GM12891 (cell line): ENCODE measurements around the gene FOXN3.
"Not testable (repeated sequence)": the region's sequence is repeated elsewhere in the genome, so short reads cannot be mapped to it uniquely, and the experiment has no call there.

Experiments used
- DNase-seq: peaks from one replicate; pipeline ENCODE4 v3.0.0; 2011; ENCODE audit warnings: low spot score; ENCODE audit not compliant: insufficient read length
- FAIRE-seq: peaks from 2 replicates; lab custom pipeline; 2011; peaks lifted over from hg19 to GRCh38; lab: Jason Lieb, UNC
- PAX5 ChIP-seq: IDR thresholded peaks from 2 replicates; pipeline ENCODE4 v1.6.1; 2011; ENCODE audit warnings: low read length, moderate library complexity, mild to moderate bottlenecking; ENCODE audit not compliant: insufficient read depth, severe bottlenecking
- POLR2A ChIP-seq: IDR thresholded peaks from 2 replicates; pipeline ENCODE4 v1.6.1; 2011; ENCODE audit warnings: low read depth, low read length, control low read depth
- POLR2AphosphoS5 ChIP-seq: IDR thresholded peaks from 2 replicates; pipeline ENCODE4 v1.6.1; 2011; ENCODE audit warnings: low read depth, low read length, control low read depth
- POU2F2 ChIP-seq: IDR thresholded peaks from 2 replicates; pipeline ENCODE4 v1.6.1; 2011; ENCODE audit warnings: low read depth, mild to moderate bottlenecking, control low read depth, low read length, moderate library complexity
- SPI1 ChIP-seq: IDR thresholded peaks from 2 replicates; pipeline ENCODE4 v1.6.1; 2011; ENCODE audit warnings: low read depth, low read length, control low read depth
- TAF1 ChIP-seq: IDR thresholded peaks from 2 replicates; pipeline ENCODE4 v1.6.1; 2011; ENCODE audit warnings: low read depth, low read length, control low read depth

Gene FOXN3

GRCh38 chr14:89202413-89203190, 214.4 kb downstream of the FOXN3 start:
- FAIRE-seq, result no peak
- no peak for DNase-seq
- no peak for TF ChIP-seq PAX5
- TF ChIP-seq POU2F2, result no peak

GRCh38 chr14:89201645-89202044, 215.4 kb downstream of the FOXN3 start:
- DNase-seq (no peak), FAIRE-seq (peak; percentile 76)

DNA sequence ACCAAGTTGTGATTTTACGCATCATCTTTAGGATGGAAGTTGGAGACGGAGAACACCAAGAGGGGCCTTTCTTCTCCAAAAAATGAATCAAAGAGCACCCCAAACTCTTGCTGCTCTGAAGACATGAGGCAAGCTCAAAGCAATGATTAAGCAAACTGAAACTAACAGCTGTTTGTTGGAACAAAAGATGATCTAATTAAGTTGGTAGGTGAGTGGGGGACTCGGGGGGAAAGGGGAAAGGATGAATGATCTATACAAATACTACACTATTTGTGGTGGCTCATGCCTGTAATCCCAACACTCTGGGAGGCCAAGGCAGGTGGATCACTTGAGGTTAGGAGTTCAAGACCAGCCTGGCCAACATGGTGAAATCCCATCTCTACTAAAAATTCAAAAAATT, 217.7 kb downstream of the FOXN3 start:
- FAIRE-seq, DNase-seq: not testable (repeated sequence)

More at GRCh38 chr14:89201645-89202044, 215.4 kb downstream of the FOXN3 start:
- TF ChIP-seq POLR2A (no peak), POLR2AphosphoS5 (no peak), POU2F2 (no peak), TAF1 (no peak), PAX5 (no peak), SPI1 (peak; percentile 56)

DNA sequence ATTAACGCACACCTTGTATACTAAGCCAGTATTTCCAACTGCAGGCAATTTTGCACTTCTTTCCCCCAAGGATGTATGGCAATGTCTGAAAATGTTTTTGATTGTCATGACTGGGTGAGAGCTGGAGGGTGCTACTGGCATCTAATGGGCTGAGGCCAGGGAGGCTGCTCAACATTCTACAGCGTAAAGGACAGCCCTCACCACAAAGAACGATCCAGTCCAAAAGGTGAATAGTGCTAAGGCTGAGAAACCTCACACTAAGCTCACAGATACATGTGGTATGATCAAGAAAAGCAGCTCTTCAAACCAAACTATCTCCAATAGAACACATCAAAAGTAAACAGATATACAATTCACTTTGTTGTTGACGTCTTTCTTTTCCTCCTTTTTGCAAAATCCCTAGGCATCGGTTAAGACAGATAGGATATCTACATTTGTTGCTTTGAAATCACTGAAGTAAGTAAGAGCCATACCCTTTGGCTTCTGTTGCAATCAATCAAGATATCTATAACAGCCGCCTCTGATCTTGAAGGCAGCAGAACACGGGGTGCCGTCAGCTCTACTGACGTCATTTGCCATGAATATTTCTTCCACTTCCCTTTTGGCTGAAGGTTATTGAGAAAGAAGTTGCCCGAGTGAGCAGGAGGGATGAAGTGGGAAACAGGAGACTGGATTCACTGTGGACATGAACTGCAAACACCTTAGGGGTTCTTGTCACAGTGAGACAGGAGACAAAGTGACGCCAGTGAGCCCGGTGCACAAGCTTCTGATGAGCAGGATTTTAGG, 218.3 kb downstream of the FOXN3 start:
- FAIRE-seq, result no peak
- no peak for DNase-seq
- TF ChIP-seq POLR2AphosphoS5, result no peak
- TF ChIP-seq SPI1, result peak; percentile 59

DNA sequence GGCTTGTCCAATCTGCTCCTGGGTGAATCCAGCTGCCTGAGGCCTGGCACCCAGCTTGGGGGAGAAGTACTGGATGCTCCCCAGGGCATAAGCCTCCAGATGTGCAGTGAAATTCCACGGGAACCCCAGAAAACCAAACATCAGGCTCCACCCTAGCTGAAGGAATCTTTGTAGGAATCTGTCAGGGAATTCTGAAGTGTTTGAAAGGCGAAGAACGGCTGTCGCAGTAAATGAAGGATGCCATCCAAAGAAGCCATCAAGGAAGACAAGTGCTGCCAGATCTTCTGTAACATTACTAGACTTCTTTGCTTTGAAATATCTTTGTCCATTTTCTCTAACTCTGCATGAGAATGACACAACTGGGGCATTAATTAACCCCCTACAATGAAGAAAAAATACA, 219.4 kb downstream of the FOXN3 start:
- DNase-seq (no peak), FAIRE-seq (no peak)
- TF ChIP-seq POLR2A (no peak), POLR2AphosphoS5 (no peak), TAF1 (no peak), POU2F2 (no peak), PAX5 (no peak), SPI1 (no peak)

DNA sequence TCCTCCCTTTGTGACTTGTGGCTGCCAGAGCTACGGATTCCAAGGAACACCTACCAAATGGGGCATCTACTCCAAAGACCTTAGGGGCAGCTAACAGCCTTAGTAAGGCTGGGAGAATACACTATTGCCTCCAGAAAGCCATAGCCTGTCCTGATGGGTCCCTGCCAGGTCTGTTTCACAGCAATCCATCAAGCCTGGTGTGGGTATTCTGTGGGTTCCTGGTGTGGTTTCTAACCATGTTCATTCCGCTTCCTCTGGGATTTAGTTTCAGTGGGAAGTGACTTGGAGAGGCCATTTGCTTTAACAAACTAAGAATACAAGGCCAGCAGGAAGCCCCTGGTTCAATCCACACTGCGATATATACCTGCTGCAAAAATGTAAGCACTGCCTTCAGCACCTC, 220.5 kb downstream of the FOXN3 start:
- DNase-seq, result no peak
- no peak for FAIRE-seq
- TF ChIP-seq POLR2A, result no peak
- TF ChIP-seq POU2F2, result no peak
- no peak for TF ChIP-seq TAF1
- TF ChIP-seq PAX5, result no peak
- TF ChIP-seq SPI1, result no peak
- no peak for TF ChIP-seq POLR2AphosphoS5

DNA sequence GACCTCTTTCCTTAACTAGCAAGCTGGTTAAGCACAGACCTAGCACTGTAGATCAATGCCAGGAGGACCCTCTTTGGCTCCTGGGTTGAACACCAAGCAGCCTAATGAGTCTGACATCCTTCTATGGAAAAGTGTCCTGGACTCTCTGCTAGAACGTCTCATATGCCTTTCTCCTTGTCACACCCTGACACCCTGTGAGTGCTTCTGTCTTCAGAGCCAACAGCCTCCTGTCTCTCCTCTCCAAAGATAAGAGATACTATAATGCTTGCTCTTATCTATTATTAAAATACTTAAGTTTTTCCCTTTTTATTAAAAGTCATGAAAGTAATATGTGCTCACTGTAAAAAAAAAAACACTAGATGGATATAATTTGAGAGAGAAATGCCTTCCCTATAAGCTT, 222.7 kb downstream of the FOXN3 start:
- no peak for FAIRE-seq
- TF ChIP-seq POLR2A, result no peak
- TF ChIP-seq TAF1, result no peak
- no peak for DNase-seq

GRCh38 chr14:89190765-89191513, 226.1 kb downstream of the FOXN3 start:
- TF ChIP-seq POLR2A, result no peak
- no peak for TF ChIP-seq TAF1
- TF ChIP-seq PAX5, result no peak
- TF ChIP-seq SPI1, result no peak
- TF ChIP-seq POU2F2, result no peak
- no peak for TF ChIP-seq POLR2AphosphoS5
- FAIRE-seq (no peak), DNase-seq (no peak)

DNA sequence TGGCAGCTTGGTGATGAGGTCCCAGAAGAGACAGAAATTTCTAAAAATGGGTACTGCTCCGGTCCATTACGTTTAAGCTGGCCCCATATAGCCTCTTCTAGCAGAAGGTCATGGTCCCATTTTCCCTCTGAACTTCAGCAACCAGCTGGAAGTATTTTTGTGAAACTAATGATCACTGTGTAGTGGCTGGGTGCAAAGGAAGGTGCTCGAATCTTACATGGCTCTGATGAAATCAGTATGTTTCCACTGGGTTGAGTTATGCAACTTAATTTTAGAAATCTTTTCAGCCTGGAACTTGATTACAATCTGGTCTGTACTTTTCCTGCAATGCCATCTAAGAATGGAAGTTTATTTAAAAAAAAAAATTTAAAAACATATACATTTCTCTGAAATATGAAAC, 228.5 kb downstream of the FOXN3 start:
- TF ChIP-seq POLR2AphosphoS5, result no peak
- TF ChIP-seq PAX5, result no peak
- no peak for TF ChIP-seq TAF1
- no peak for TF ChIP-seq POU2F2
- no peak for TF ChIP-seq POLR2A
- no peak for TF ChIP-seq SPI1
- FAIRE-seq (no peak), DNase-seq (no peak)

GRCh38 chr14:89187501-89187900, 229.5 kb downstream of the FOXN3 start:
- TF ChIP-seq POLR2AphosphoS5, result no peak
- TF ChIP-seq SPI1, result no peak
- no peak for TF ChIP-seq POU2F2
- TF ChIP-seq TAF1, result no peak
- no peak for TF ChIP-seq POLR2A
- TF ChIP-seq PAX5, result no peak

More at GRCh38 chr14:89187501-89187900, 229.5 kb downstream of the FOXN3 start:
- DNase-seq (no peak), FAIRE-seq (no peak)
